ENCODE measurements around the gene TMEM164.

TMEM164 gene

GRCh38 chrX:109997786-109998452 lies 5.0 kb upstream of the TMEM164 start:
- FAIRE-seq (no peak), DNase-seq (ENCODE audit: insufficient read length, low spot score) (no peak)
- TF ChIP-seq, protein P1, sequence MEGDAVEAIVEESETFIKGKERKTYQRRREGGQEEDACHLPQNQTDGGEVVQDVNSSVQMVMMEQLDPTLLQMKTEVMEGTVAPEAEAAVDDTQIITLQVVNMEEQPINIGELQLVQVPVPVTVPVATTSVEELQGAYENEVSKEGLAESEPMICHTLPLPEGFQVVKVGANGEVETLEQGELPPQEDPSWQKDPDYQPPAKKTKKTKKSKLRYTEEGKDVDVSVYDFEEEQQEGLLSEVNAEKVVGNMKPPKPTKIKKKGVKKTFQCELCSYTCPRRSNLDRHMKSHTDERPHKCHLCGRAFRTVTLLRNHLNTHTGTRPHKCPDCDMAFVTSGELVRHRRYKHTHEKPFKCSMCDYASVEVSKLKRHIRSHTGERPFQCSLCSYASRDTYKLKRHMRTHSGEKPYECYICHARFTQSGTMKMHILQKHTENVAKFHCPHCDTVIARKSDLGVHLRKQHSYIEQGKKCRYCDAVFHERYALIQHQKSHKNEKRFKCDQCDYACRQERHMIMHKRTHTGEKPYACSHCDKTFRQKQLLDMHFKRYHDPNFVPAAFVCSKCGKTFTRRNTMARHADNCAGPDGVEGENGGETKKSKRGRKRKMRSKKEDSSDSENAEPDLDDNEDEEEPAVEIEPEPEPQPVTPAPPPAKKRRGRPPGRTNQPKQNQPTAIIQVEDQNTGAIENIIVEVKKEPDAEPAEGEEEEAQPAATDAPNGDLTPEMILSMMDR (IDR thresholded peaks at IDR 0.05; ENCODE audit: insufficient read depth, missing control alignments), result no peak

GRCh38 chrX:110000000-110000399 lies 2.9 kb upstream of the TMEM164 start:
- TF ChIP-seq, protein P1 (IDR thresholded peaks at IDR 0.05; ENCODE audit: insufficient read depth, missing control alignments), result no peak
- no peak for FAIRE-seq
- no peak for DNase-seq (ENCODE audit: insufficient read length, low spot score)

- TF ChIP-seq, protein P1 (IDR thresholded peaks at IDR 0.05; ENCODE audit: insufficient read depth, missing control alignments), result no peak
- DNase-seq (ENCODE audit: insufficient read length, low spot score), result no peak
- FAIRE-seq, result no peak
These were observed 1.8 kb upstream of the TMEM164 start for GRCh38 chrX:110000847-110001713.

DNA sequence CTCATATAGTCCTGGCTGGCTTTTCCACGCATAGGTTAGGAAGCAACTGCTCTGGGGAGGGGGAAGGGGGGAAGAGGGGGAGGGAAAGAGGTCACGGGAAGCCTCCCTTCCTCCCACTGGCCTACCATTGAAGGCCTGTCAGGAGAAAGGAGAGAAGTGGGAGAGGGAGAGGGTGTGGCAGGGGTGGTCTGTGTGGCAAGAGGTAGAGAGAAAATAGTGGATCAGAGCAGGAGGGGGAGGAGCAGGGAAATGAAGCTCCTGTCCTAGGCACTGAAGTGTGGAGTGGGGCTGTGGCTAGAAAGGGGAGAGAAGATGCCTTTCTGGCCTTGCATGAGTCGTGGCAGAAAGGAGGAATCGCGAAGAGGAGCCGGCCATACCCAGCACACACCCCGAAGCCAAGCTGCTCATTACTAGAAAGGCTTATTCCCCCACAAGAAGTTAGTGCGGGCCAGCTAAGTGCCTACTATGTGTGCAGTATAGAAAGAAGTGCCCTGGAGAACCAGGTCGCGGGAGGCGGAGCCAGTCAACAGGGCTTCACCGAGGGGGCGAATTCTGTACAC lies 1.1 kb upstream of the TMEM164 start:
- TF ChIP-seq, protein P1 (IDR thresholded peaks at IDR 0.05; ENCODE audit: insufficient read depth, missing control alignments), result no peak
- DNase-seq (ENCODE audit: insufficient read length, low spot score) (no peak), FAIRE-seq (no peak)

- TF ChIP-seq, protein P1 (IDR thresholded peaks at IDR 0.05; ENCODE audit: insufficient read depth, missing control alignments), result no peak
- DNase-seq (ENCODE audit: insufficient read length, low spot score), result no peak
- FAIRE-seq, result no peak
These were observed 548 bp downstream of the TMEM164 start for GRCh38 chrX:110003167-110004156.

DNA sequence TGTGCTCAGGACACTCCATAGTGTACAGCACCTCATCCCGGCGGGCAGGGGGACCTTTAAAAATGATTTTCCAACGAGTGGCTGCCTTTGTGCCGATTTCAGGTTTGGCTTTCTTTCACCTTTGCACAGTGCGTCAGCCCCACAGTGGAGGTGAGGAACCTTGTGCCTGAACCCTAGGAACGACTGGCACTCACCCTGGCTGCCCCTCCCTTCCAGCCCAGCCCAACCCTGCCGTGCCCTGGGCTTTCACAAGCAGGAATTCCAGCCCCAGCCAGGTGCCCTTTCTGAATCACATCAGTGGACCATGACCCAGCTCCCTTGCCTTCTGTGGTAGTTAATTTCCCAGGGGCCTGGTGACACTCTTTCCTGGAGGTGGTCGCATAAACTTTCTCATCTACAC lies 1.3 kb downstream of the TMEM164 start:
- no peak for FAIRE-seq
- DNase-seq (ENCODE audit: insufficient read length, low spot score), result no peak
- TF ChIP-seq, protein P1 (IDR thresholded peaks at IDR 0.05; ENCODE audit: insufficient read depth, missing control alignments), result no peak
